ENCODE measurements around the gene NDUFAF2. TPM values are rescaled to one million over a fixed set of nuclear protein-coding genes. Genes with fewer than 3 reads are reported as not detected.

NDUFAF2 gene
- total RNA-seq, 2 donors from 2014 or later, result 16.6 to 17.9 TPM

GRCh38 chr5:61151893-61152292 lies 206.9 kb downstream of the NDUFAF2 start:
- whole genome bisulfite sequencing, result 94% methylated on average over 2 of the region's 2 CpGs
- Histone ChIP-seq H3K27me3 (replicated peaks; ENCODE audit: insufficient read depth) (no peaks in the 10 kb centered on the region), H3K4me3 (no peak overlapping the region), H3K9me3 (no peaks in the 10 kb centered on the region), H3K36me3 (no peaks in the 10 kb centered on the region), H3K4me1 (replicated peaks) (no peaks in the 10 kb centered on the region), H3K27ac (no peak overlapping the region)
- DNase-seq (ENCODE audit: low spot score), result no peak
- no peak for TF ChIP-seq CTCF (IDR thresholded peaks at IDR 0.05)
- no peak for TF ChIP-seq POLR2AphosphoS5 (IDR thresholded peaks at IDR 0.05)
- TF ChIP-seq POLR2A (IDR thresholded peaks at IDR 0.05), result no peak
- intact Hi-C loops (cut with DNase I), result no loop called here

GRCh38 chr5:61159070-61159469 lies 214.1 kb downstream of the NDUFAF2 start:
- Histone ChIP-seq H3K36me3 (no peaks in the 10 kb centered on the region), H3K27me3 (replicated peaks; ENCODE audit: insufficient read depth) (no peaks in the 10 kb centered on the region), H3K9me3 (no peaks in the 10 kb centered on the region), H3K4me3 (no peak overlapping the region), H3K4me1 (replicated peaks) (no peaks in the 10 kb centered on the region), H3K27ac (no peak overlapping the region)
- no peak for TF ChIP-seq POLR2A (IDR thresholded peaks at IDR 0.05)
- no peak for TF ChIP-seq CTCF (IDR thresholded peaks at IDR 0.05)
- no peak for TF ChIP-seq POLR2AphosphoS5 (IDR thresholded peaks at IDR 0.05)
- 75% methylated on average over 3 of the region's 3 CpGs for WGBS
- intact Hi-C loops (cut with DNase I), result no loop called here
- no peak for DNase-seq (ENCODE audit: low spot score)

- no peak for TF ChIP-seq POLR2AphosphoS5 (IDR thresholded peaks at IDR 0.05)
- no peak for TF ChIP-seq CTCF (IDR thresholded peaks at IDR 0.05)
- no peak for TF ChIP-seq POLR2A (IDR thresholded peaks at IDR 0.05)
- intact Hi-C loops (cut with DNase I), result loop anchor here (10.0 kb wide), 1 partner anchor 475 kb away; no protein-coding TSS in a partner anchor
- H3K27me3 ChIP-seq (replicated peaks; ENCODE audit: insufficient read depth), result no peaks in the 10 kb centered on the region
- no peak overlapping the region for H3K4me3 ChIP-seq
- 63% methylated on average over 4 of the region's 4 CpGs for WGBS
- no peaks in the 10 kb centered on the region for H3K9me3 ChIP-seq
- no peaks in the 10 kb centered on the region for H3K4me1 ChIP-seq (replicated peaks)
- H3K27ac ChIP-seq, result no peak overlapping the region
- H3K36me3 ChIP-seq, result no peaks in the 10 kb centered on the region
- DNase-seq (ENCODE audit: low spot score), result no peak
These were observed 214.8 kb downstream of the NDUFAF2 start for GRCh38 chr5:61159836-61160235.

GRCh38 chr5:61160497-61160896 lies 215.5 kb downstream of the NDUFAF2 start:
- no peak for DNase-seq (ENCODE audit: low spot score)
- Histone ChIP-seq H3K27ac (no peak overlapping the region), H3K27me3 (replicated peaks; ENCODE audit: insufficient read depth) (no peaks in the 10 kb centered on the region), H3K9me3 (no peaks in the 10 kb centered on the region), H3K36me3 (no peaks in the 10 kb centered on the region), H3K4me3 (no peak overlapping the region), H3K4me1 (replicated peaks) (no peaks in the 10 kb centered on the region)
- TF ChIP-seq POLR2A (IDR thresholded peaks at IDR 0.05) (no peak), POLR2AphosphoS5 (IDR thresholded peaks at IDR 0.05) (no peak), CTCF (IDR thresholded peaks at IDR 0.05) (no peak)
- 94% methylated on average over 3 of the region's 3 CpGs for WGBS
- intact Hi-C loops (cut with DNase I), result loop anchor here (10.0 kb wide), 1 partner anchor 474 kb away; no protein-coding TSS in a partner anchor

- intact Hi-C loops (cut with DNase I), result loop anchor here (2.0 to 10.0 kb wide), 2 partner anchors 171 to 473 kb away; partner anchors contain the start of gene ZSWIM6
- H3K9me3 ChIP-seq, result no peaks in the 10 kb centered on the region
- H3K27ac ChIP-seq, result peak within 1 kb of the TSS; percentile 95
- no peaks in the 10 kb centered on the region for H3K4me1 ChIP-seq (replicated peaks)
- peak; percentile 89 for DNase-seq (ENCODE audit: low spot score)
- no peaks in the 10 kb centered on the region for H3K27me3 ChIP-seq (replicated peaks; ENCODE audit: insufficient read depth)
- under 1% methylated on average over 67 of the region's 73 CpGs for WGBS
- H3K36me3 ChIP-seq, result no peaks in the 10 kb centered on the region
- peak in 1 of 4 experiments; percentile 15 for TF ChIP-seq CTCF (IDR thresholded peaks at IDR 0.05)
- TF ChIP-seq POLR2AphosphoS5 (IDR thresholded peaks at IDR 0.05), result peak; percentile 88
- TF ChIP-seq POLR2A (IDR thresholded peaks at IDR 0.05), result peak; percentile 55
- peak within 1 kb of the TSS; percentile 84 to 86 for H3K4me3 ChIP-seq
These were observed 217.2 kb downstream of the NDUFAF2 start, which contains the start of gene SMIM15 for GRCh38 chr5:61162010-61162831. TSS of gene SMIM15 (minus strand) at chr5:61162468. CDS start at chr5:61160171, 2,297 bp downstream.

Measured in prostate gland (tissue), 2 donors.